ENCODE measurements around the gene SSR2.

DNA sequence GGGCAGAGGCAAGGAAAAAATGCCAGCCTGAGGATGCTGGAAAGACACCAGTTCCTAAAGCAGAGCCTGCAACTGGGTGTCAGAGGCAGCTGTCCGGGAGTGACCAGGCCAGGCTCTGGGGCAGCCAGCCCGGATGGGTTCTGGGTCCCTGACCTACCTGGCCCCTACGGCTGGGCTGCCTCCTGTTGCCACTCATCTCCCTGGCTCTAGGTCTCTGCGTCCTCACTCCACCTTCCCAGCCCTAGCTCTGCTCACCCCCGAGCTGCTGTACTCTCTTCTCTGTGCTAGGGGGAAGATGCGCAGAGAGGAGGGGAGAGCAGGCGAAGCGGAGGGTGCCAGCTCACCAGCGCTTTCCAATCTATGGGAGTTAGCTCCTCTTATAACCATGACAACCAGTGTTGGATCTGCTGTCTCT is 51.4 kb downstream of the SSR2 start:
- TF ChIP-seq POLR2A (IDR thresholded peaks at IDR 0.05) (no peak), POLR2AphosphoS5 (IDR thresholded peaks at IDR 0.05) (no peak)
- TF ChIP-seq, protein P1, sequence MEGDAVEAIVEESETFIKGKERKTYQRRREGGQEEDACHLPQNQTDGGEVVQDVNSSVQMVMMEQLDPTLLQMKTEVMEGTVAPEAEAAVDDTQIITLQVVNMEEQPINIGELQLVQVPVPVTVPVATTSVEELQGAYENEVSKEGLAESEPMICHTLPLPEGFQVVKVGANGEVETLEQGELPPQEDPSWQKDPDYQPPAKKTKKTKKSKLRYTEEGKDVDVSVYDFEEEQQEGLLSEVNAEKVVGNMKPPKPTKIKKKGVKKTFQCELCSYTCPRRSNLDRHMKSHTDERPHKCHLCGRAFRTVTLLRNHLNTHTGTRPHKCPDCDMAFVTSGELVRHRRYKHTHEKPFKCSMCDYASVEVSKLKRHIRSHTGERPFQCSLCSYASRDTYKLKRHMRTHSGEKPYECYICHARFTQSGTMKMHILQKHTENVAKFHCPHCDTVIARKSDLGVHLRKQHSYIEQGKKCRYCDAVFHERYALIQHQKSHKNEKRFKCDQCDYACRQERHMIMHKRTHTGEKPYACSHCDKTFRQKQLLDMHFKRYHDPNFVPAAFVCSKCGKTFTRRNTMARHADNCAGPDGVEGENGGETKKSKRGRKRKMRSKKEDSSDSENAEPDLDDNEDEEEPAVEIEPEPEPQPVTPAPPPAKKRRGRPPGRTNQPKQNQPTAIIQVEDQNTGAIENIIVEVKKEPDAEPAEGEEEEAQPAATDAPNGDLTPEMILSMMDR (IDR thresholded peaks at IDR 0.05): no peak

Data from transverse colon (tissue), 4 donors.